ENCODE data around the gene PRSS38.
"Not testable (repeated sequence)": the region's sequence is repeated elsewhere in the genome, so short reads cannot be mapped to it uniquely, and the experiment has no call there.

The PRSS38 gene

GRCh38 chr1:227816750-227817446 lies 1.4 kb downstream of the PRSS38 start:
- no peaks in the 10 kb centered on the region for H3K4me1 ChIP-seq
- in situ Hi-C loops (cut with MboI; ENCODE audit: low sequenced_read_pairs), result no loop called here
- H3K36me3 ChIP-seq (replicated peaks), result no peaks in the 10 kb centered on the region
- H3K9me3 ChIP-seq, result peaks cover 7% of the 10 kb centered on the region; the same call in 1 of the 2 replicates
- H3K4me3 ChIP-seq, result no peak overlapping the region
- DNase-seq (ENCODE audit: low spot score in 2 of 2), result no peak
- no peaks in the 10 kb centered on the region for H3K27me3 ChIP-seq (ENCODE audit: low read depth)

GRCh38 chr1:227823537-227823936 lies 8.1 kb downstream of the PRSS38 start:
- no peak for DNase-seq (ENCODE audit: low spot score in 2 of 2)
- Histone ChIP-seq H3K27me3 (ENCODE audit: low read depth) (no peaks in the 10 kb centered on the region), H3K9me3 (no peaks in the 10 kb centered on the region), H3K36me3 (replicated peaks) (no peaks in the 10 kb centered on the region), H3K4me3 (no peak overlapping the region), H3K4me1 (no peaks in the 10 kb centered on the region)
- in situ Hi-C loops (cut with MboI; ENCODE audit: low sequenced_read_pairs), result no loop called here

- Histone ChIP-seq H3K27me3 (ENCODE audit: low read depth) (no peaks in the 10 kb centered on the region), H3K4me3 (no peak overlapping the region), H3K4me1 (no peaks in the 10 kb centered on the region), H3K9me3 (no peaks in the 10 kb centered on the region), H3K36me3 (replicated peaks) (no peaks in the 10 kb centered on the region)
- no peak for DNase-seq (ENCODE audit: low spot score in 2 of 2)
- in situ Hi-C loops (cut with MboI; ENCODE audit: low sequenced_read_pairs), result no loop called here
Measured at GRCh38 chr1:227824204-227824603, 8.7 kb downstream of the PRSS38 start.

GRCh38 chr1:227828786-227829185 lies 13.3 kb downstream of the PRSS38 start:
- no peaks in the 10 kb centered on the region for H3K9me3 ChIP-seq
- DNase-seq (ENCODE audit: low spot score in 2 of 2), result no peak
- H3K4me3 ChIP-seq, result no peak overlapping the region
- no peaks in the 10 kb centered on the region for H3K4me1 ChIP-seq
- H3K36me3 ChIP-seq (replicated peaks), result no peaks in the 10 kb centered on the region
- in situ Hi-C loops (cut with MboI; ENCODE audit: low sequenced_read_pairs), result no loop called here
- H3K27me3 ChIP-seq (ENCODE audit: low read depth), result no peaks in the 10 kb centered on the region

- no peak for DNase-seq (ENCODE audit: low spot score in 2 of 2)
- Histone ChIP-seq H3K27me3 (ENCODE audit: low read depth) (no peaks in the 10 kb centered on the region), H3K36me3 (replicated peaks) (no peaks in the 10 kb centered on the region), H3K4me3 (no peak overlapping the region), H3K4me1 (no peaks in the 10 kb centered on the region), H3K9me3 (no peaks in the 10 kb centered on the region)
- in situ Hi-C loops (cut with MboI; ENCODE audit: low sequenced_read_pairs), result no loop called here
Measured at GRCh38 chr1:227838181-227838580, 22.7 kb downstream of the PRSS38 start.

GRCh38 chr1:227841096-227841495 lies 25.6 kb downstream of the PRSS38 start:
- H3K4me3 ChIP-seq, result no peak overlapping the region
- H3K9me3 ChIP-seq, result no peaks in the 10 kb centered on the region
- no peaks in the 10 kb centered on the region for H3K4me1 ChIP-seq
- H3K36me3 ChIP-seq (replicated peaks), result no peaks in the 10 kb centered on the region
- no peak for DNase-seq (ENCODE audit: low spot score in 2 of 2)
- H3K27me3 ChIP-seq (ENCODE audit: low read depth), result no peaks in the 10 kb centered on the region
- in situ Hi-C loops (cut with MboI; ENCODE audit: low sequenced_read_pairs), result no loop called here

GRCh38 chr1:227844320-227845146 lies 29.1 kb downstream of the PRSS38 start:
- no peaks in the 10 kb centered on the region for H3K9me3 ChIP-seq
- no peak for DNase-seq (ENCODE audit: low spot score in 2 of 2)
- no peak overlapping the region for H3K4me3 ChIP-seq
- H3K27me3 ChIP-seq (ENCODE audit: low read depth), result no peaks in the 10 kb centered on the region
- H3K4me1 ChIP-seq, result no peaks in the 10 kb centered on the region
- in situ Hi-C loops (cut with MboI; ENCODE audit: low sequenced_read_pairs), result no loop called here
- no peaks in the 10 kb centered on the region for H3K36me3 ChIP-seq (replicated peaks)

GRCh38 chr1:227845147-227845458 lies 29.6 kb downstream of the PRSS38 start:
- Histone ChIP-seq H3K4me1 (no peaks in the 10 kb centered on the region), H3K36me3 (replicated peaks) (no peaks in the 10 kb centered on the region), H3K4me3 (no peak overlapping the region), H3K9me3 (no peaks in the 10 kb centered on the region), H3K27me3 (ENCODE audit: low read depth) (no peaks in the 10 kb centered on the region)
- no peak for DNase-seq (ENCODE audit: low spot score in 2 of 2)
- in situ Hi-C loops (cut with MboI; ENCODE audit: low sequenced_read_pairs), result no loop called here

GRCh38 chr1:227845519-227845918 lies 30.0 kb downstream of the PRSS38 start:
- H3K36me3 ChIP-seq (replicated peaks), result no peaks in the 10 kb centered on the region
- in situ Hi-C loops (cut with MboI; ENCODE audit: low sequenced_read_pairs), result no loop called here
- no peaks in the 10 kb centered on the region for H3K4me1 ChIP-seq
- no peaks in the 10 kb centered on the region for H3K9me3 ChIP-seq
- DNase-seq (ENCODE audit: low spot score in 2 of 2), result no peak
- H3K27me3 ChIP-seq (ENCODE audit: low read depth), result no peaks in the 10 kb centered on the region
- H3K4me3 ChIP-seq, result no peak overlapping the region

- Histone ChIP-seq H3K36me3 (replicated peaks) (no peaks in the 10 kb centered on the region), H3K27me3 (ENCODE audit: low read depth) (no peaks in the 10 kb centered on the region), H3K4me1 (no peaks in the 10 kb centered on the region), H3K9me3 (no peaks in the 10 kb centered on the region), H3K4me3 (no peak overlapping the region)
- DNase-seq (ENCODE audit: low spot score in 2 of 2), result no peak
- in situ Hi-C loops (cut with MboI; ENCODE audit: low sequenced_read_pairs), result no loop called here
Measured at GRCh38 chr1:227846265-227846858, 30.9 kb downstream of the PRSS38 start.

GRCh38 chr1:227847046-227847445 lies 31.6 kb downstream of the PRSS38 start:
- H3K4me3 ChIP-seq; H3K36me3 ChIP-seq (replicated peaks); H3K9me3 ChIP-seq; H3K4me1 ChIP-seq; in situ Hi-C loops (cut with MboI; ENCODE audit: low sequenced_read_pairs); DNase-seq (ENCODE audit: low spot score in 2 of 2); H3K27me3 ChIP-seq (ENCODE audit: low read depth): not testable (repeated sequence)

GRCh38 chr1:227848430-227848932 lies 33.0 kb downstream of the PRSS38 start:
- Histone ChIP-seq H3K27me3 (ENCODE audit: low read depth) (no peaks in the 10 kb centered on the region), H3K36me3 (replicated peaks) (no peaks in the 10 kb centered on the region), H3K4me1 (no peaks in the 10 kb centered on the region), H3K4me3 (no peak overlapping the region), H3K9me3 (no peaks in the 10 kb centered on the region)
- in situ Hi-C loops (cut with MboI; ENCODE audit: low sequenced_read_pairs), result no loop called here
- DNase-seq (ENCODE audit: low spot score in 2 of 2), result no peak

GRCh38 chr1:227849251-227849650 lies 33.8 kb downstream of the PRSS38 start:
- no peaks in the 10 kb centered on the region for H3K4me1 ChIP-seq
- no peak for DNase-seq (ENCODE audit: low spot score in 2 of 2)
- H3K4me3 ChIP-seq, result no peak overlapping the region
- in situ Hi-C loops (cut with MboI; ENCODE audit: low sequenced_read_pairs), result no loop called here
- no peaks in the 10 kb centered on the region for H3K27me3 ChIP-seq (ENCODE audit: low read depth)
- H3K36me3 ChIP-seq (replicated peaks), result no peaks in the 10 kb centered on the region
- H3K9me3 ChIP-seq, result no peaks in the 10 kb centered on the region

GRCh38 chr1:227854189-227854588 lies 38.7 kb downstream of the PRSS38 start:
- Histone ChIP-seq H3K4me1 (no peaks in the 10 kb centered on the region), H3K27me3 (ENCODE audit: low read depth) (no peaks in the 10 kb centered on the region), H3K36me3 (replicated peaks) (no peaks in the 10 kb centered on the region), H3K4me3 (no peak overlapping the region), H3K9me3 (no peaks in the 10 kb centered on the region)
- in situ Hi-C loops (cut with MboI; ENCODE audit: low sequenced_read_pairs), result no loop called here
- DNase-seq (ENCODE audit: low spot score in 2 of 2), result no peak

Measured in HAP-1 (cell line).